GM13977 (cell line): Measurements from ENCODE around the gene XPC.

Experiments
- DNase-seq: peaks from one replicate; pipeline ENCODE4 v3.0.0; 2012; ENCODE audit warnings: low spot score
- in situ Hi-C: fragments of 300-500 bp; cut with MboI; formaldehyde crosslinking; loops from one replicate; pipeline ENCODE4 v1.12.0; 2022; ENCODE audit warnings: low sequenced_read_pairs, low pct_unique_long_range_greater_than_20kb, mixed read lengths, inconsistent platforms; ENCODE audit not compliant: unreplicated experiment
- TF ChIP-seq, protein P1 (sequence below): IDR thresholded peaks from 2 replicates; pipeline ENCODE4 v1.5.1; 2012; ENCODE audit warnings: mild to moderate bottlenecking, control low read depth; ENCODE audit not compliant: insufficient read depth; ENCODE audit errors: extremely low read depth, missing control alignments

Gene XPC

DNA sequence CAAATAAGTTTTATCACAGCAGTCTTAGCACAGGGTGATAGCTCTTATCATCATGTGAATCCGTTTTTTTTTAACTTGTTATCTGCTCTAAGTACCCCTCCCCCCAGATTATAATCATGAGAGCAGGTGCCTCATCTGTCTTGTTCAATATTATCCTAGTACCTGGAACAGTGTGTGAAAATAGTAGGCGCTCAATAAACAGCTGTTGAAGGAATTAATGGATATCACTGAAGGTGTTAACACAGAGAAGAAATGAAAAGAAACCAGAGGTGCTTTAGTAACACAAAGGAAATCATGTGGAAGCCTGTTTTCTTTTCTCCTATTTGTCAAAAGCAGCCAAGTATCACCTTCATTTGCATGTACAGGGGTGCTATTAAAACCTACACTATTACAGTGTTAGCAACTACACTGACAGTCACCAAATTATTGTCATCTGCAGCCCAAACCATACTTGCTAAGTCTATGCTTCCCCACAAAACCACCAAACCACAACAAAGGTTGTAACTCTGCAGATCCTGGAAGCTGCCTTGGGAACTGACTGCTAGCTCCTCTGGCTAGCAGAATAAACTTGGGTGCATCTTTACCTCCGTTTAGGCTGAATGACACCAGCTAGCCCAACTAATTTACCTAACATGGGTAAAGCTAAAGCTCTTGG, 2.9 kb downstream of the XPC start:
- in situ Hi-C loops, result no loop called here
- TF ChIP-seq, protein P1, sequence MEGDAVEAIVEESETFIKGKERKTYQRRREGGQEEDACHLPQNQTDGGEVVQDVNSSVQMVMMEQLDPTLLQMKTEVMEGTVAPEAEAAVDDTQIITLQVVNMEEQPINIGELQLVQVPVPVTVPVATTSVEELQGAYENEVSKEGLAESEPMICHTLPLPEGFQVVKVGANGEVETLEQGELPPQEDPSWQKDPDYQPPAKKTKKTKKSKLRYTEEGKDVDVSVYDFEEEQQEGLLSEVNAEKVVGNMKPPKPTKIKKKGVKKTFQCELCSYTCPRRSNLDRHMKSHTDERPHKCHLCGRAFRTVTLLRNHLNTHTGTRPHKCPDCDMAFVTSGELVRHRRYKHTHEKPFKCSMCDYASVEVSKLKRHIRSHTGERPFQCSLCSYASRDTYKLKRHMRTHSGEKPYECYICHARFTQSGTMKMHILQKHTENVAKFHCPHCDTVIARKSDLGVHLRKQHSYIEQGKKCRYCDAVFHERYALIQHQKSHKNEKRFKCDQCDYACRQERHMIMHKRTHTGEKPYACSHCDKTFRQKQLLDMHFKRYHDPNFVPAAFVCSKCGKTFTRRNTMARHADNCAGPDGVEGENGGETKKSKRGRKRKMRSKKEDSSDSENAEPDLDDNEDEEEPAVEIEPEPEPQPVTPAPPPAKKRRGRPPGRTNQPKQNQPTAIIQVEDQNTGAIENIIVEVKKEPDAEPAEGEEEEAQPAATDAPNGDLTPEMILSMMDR, result no peak
- peak; percentile 53 for DNase-seq

GRCh38 chr3:14174483-14174882, 3.9 kb downstream of the XPC start:
- no peak for DNase-seq
- TF ChIP-seq, protein P1, result no peak
- in situ Hi-C loops, result no loop called here

DNA sequence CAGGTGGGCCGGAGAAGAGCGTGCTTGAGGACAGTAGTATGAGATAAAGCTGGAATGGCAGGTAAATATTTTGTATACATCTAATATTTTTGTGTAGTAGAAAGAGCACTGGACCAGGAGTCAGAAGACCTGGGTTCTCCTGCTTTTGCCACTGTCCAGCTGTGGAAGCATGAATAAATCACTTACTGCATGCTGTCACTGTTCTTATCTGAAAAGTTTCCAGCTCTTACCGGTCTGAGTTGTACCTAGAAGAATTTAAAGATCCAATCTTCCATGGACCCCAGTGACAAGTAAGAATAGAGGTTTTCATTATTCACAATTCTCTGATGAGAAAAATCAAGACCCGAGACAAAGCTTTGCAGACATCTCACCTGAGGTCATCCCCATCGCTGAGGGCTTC, 5.9 kb downstream of the XPC start:
- DNase-seq, result no peak
- TF ChIP-seq, protein P1, result no peak
- in situ Hi-C loops, result no loop called here

DNA sequence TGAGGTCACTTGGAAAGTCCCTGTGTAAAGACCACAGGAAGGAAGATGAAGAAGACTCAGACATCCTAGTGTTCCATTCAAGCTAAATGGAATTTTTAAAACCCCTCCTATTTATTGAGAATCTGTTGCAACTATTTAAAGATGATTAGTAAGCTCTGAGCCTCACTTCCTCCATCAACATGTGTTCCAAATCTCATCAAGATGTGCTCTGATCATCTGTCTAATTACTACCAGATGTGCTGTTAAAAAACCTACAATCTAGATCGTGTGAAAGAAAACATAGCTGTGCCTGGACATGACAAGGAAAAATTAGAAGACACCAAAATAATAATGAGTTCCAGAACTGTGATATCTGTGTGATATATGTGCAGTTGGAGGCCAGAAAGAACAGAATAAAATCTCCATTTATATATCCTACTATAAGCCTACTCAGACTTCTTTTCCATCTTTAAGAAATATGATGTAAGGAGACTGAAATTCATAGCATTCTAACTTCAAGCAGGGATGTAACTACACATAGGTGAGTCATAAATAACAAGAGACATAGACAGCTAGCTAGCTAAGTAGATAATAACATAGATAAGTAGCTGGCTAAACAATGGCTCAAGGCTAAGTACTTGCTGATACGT, 7.8 kb downstream of the XPC start:
- no peak for DNase-seq
- in situ Hi-C loops, result no loop called here

GRCh38 chr3:14169871-14170270, 8.5 kb downstream of the XPC start:
- in situ Hi-C loops, result no loop called here
- DNase-seq, result no peak
- TF ChIP-seq, protein P1, result no peak

More for the DNA sequence above, 7.8 kb downstream of the XPC start:
- TF ChIP-seq, protein P1, result no peak

- TF ChIP-seq, protein P1, result no peak
- in situ Hi-C loops, result no loop called here
- DNase-seq, result no peak
Observed at GRCh38 chr3:14169435-14169834, 9.0 kb downstream of the XPC start.
